ENCODE data around the gene LCN15.

GRCh38 chr9:136773386-136774044 is 9.2 kb upstream of the LCN15 start:
- TF ChIP-seq SUZ12 (IDR thresholded peaks at IDR 0.05; ENCODE audit: extremely low read depth, insufficient read depth, insufficient read length) = no peak
- peak; percentile 39 for TF ChIP-seq YY1 (IDR thresholded peaks at IDR 0.05; ENCODE audit: insufficient read depth, insufficient read length)

Data from NT2/D1 (cell line).